ENCODE measurements around the gene PGRMC2.
A peak's percentile ranks its signal among the peaks of the same experiment; 100 is the strongest.

Gene PGRMC2

GRCh38 chr4:128287141-128287870 lies at the start of gene PGRMC2:
Gene PGRMC2 (minus strand): TSS chr4:128287813. CDS start chr4:128287790, 23 bp downstream.
- FAIRE-seq, result no peak

GRCh38 chr4:128335541-128335940 lies 47.9 kb upstream of the PGRMC2 start:
- FAIRE-seq, result no peak

- FAIRE-seq, result no peak
These were observed 46.6 kb upstream of the PGRMC2 start for GRCh38 chr4:128334256-128334655.

- no peak for FAIRE-seq
These were observed 45.9 kb upstream of the PGRMC2 start for GRCh38 chr4:128333309-128334018.

GRCh38 chr4:128332081-128332480 lies 44.5 kb upstream of the PGRMC2 start:
- no peak for FAIRE-seq

GRCh38 chr4:128329638-128330037 lies 42.0 kb upstream of the PGRMC2 start:
- no peak for FAIRE-seq

GRCh38 chr4:128328106-128328505 lies 40.5 kb upstream of the PGRMC2 start:
- FAIRE-seq, result no peak

GRCh38 chr4:128323401-128323800 lies 35.8 kb upstream of the PGRMC2 start:
- no peak for FAIRE-seq

- no peak for FAIRE-seq
These were observed 35.4 kb upstream of the PGRMC2 start for GRCh38 chr4:128322986-128323385.

GRCh38 chr4:128322311-128322710 lies 34.7 kb upstream of the PGRMC2 start:
- FAIRE-seq, result no peak

- FAIRE-seq, result no peak
These were observed 33.0 kb upstream of the PGRMC2 start for GRCh38 chr4:128320656-128321055.

GRCh38 chr4:128315756-128316520 lies 28.3 kb upstream of the PGRMC2 start:
- FAIRE-seq, result no peak

GRCh38 chr4:128311659-128312403 lies 24.2 kb upstream of the PGRMC2 start:
- peak; percentile 41 for FAIRE-seq

- FAIRE-seq, result no peak
These were observed 22.7 kb upstream of the PGRMC2 start for GRCh38 chr4:128310266-128310697.

- FAIRE-seq, result peak; percentile 13
These were observed 22.0 kb upstream of the PGRMC2 start for GRCh38 chr4:128309585-128309984.

GRCh38 chr4:128308986-128309385 lies 21.4 kb upstream of the PGRMC2 start:
- FAIRE-seq, result no peak

GRCh38 chr4:128307123-128307571 lies 19.5 kb upstream of the PGRMC2 start:
- FAIRE-seq, result no peak

GRCh38 chr4:128305942-128306341 lies 18.3 kb upstream of the PGRMC2 start:
- FAIRE-seq, result no peak

- FAIRE-seq, result no peak
These were observed 16.4 kb upstream of the PGRMC2 start for GRCh38 chr4:128303986-128304385.

- no peak for FAIRE-seq
These were observed 15.8 kb upstream of the PGRMC2 start for GRCh38 chr4:128303405-128303785.

- FAIRE-seq, result no peak
These were observed 14.4 kb upstream of the PGRMC2 start for GRCh38 chr4:128301979-128302378.

- FAIRE-seq, result no peak
These were observed 12.2 kb upstream of the PGRMC2 start for GRCh38 chr4:128299848-128300247.

- FAIRE-seq, result no peak
These were observed 11.2 kb upstream of the PGRMC2 start for GRCh38 chr4:128298852-128299251.

All from islet of Langerhans (tissue), 1 donor.